ENCODE measurements around the gene NSMCE4A.
"Not testable (repeated sequence)": the region's sequence is repeated elsewhere in the genome, so short reads cannot be mapped to it uniquely, and the experiment has no call there.

The NSMCE4A gene, protein sequence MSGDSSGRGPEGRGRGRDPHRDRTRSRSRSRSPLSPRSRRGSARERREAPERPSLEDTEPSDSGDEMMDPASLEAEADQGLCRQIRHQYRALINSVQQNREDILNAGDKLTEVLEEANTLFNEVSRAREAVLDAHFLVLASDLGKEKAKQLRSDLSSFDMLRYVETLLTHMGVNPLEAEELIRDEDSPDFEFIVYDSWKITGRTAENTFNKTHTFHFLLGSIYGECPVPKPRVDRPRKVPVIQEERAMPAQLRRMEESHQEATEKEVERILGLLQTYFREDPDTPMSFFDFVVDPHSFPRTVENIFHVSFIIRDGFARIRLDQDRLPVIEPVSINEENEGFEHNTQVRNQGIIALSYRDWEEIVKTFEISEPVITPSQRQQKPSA

DNA sequence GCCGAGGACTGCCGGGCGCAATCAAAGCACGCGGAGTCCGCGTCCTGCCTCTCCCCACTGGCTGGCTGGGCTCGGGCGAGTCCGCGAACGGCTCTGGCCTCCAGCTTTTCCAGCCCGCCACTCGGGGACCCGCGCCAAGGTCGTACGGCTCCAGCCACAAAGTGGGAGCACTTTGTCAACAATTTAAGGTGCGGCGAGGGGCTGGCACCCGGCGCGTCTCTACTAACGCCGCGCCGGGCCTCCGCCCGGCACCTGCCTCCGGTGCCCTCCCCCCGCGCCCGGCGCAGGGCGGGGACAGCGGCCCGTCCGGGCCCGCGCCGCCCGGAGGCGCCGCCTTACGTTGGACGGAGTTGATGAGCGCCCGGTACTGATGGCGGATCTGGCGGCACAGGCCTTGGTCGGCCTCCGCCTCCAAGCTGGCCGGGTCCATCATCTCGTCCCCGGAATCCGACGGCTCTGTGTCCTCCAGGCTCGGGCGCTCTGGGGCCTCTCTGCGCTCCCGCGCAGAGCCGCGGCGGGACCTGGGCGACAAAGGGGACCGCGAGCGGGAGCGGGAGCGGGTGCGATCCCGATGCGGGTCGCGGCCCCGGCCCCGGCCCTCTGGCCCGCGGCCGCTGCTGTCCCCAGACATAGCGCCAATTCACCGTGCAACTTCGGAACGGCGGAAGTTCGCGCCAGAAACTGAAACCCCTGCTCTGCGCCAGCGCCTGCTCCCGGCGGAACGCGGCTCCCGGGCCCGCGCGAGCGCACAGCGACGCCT is at the start of gene NSMCE4A:
TSS of gene NSMCE4A (minus strand) at position 683 of the 760 bp plus-strand sequence. CDS start at position 631, 52 bp downstream.
- no peak for FAIRE-seq

DNA sequence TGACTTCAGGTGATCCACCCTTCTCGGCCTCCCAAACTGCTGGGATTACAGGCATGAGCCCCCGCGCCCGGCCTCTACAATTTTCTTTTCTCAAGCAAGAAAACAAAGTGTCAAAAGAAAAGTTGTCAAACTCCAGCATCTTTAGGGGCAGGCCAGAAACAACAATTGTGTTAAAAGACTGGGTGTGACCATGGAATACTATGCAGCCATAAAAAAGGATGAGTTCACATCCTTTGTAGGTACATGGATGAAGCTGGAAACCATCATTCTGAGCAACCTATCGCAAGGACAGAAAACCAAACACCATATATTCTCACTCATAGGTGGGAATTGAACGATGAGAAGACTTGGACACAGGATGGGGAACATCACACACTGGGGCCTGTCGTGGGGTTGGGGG is 48.2 kb upstream of the NSMCE4A start:
- not testable (repeated sequence) for FAIRE-seq

DNA sequence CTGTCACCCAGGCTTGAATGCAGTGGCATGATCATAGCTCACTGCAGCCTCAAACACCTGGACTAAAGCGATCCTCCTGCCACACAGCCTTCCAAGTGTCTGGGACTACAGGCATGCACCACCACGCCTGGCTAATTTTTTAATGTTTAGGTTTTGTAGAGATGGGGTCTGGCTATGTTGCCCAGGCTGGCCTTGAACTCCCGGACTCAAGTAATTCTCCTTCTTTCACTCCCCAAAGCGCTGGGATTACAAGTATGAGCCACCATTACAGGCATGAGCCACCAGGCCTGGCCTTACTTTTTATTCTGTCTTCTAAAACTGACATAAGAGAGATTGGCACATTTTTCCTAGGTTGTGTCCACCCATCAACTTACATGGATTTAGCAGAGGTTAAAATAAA is 47.3 kb upstream of the NSMCE4A start:
- no peak for FAIRE-seq

DNA sequence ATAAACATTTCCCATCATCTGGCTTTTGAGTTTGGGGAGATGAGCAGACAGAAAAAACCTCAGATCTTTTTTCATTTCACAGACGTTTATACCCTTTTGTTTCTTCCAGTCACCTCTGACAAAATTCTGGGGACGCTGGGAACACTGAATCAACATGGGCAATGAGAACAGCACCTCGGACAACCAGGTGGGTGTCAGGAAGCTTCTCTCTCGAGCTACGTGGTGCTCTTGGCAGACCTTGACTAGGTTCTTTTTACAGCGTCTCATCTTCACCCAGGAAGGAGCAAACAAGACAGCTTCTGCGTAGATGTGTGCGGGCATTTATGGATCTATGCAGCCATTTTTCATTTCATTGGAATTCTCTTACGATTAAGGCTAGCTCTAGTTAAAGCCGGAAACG is 46.8 kb upstream of the NSMCE4A start:
- FAIRE-seq = no peak

DNA sequence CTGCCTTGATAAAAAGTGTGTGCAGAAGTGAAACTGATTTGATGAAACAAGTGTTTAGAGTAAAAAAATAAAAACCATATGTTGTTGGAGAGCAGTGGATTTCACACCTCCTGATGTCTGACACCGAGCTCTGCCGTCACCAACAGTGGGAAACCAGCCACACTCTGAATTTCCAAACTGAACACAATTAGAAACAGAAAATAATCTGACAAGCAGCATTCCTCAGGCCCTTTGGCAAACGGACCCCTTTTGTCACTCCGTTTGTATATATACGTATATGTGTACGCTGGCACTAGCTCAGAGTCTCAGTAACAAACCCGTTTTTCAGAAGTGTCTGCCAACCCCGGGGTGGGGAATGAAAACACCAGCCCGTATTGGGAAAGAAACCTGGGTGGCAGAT is 46.4 kb upstream of the NSMCE4A start:
- no peak for FAIRE-seq

DNA sequence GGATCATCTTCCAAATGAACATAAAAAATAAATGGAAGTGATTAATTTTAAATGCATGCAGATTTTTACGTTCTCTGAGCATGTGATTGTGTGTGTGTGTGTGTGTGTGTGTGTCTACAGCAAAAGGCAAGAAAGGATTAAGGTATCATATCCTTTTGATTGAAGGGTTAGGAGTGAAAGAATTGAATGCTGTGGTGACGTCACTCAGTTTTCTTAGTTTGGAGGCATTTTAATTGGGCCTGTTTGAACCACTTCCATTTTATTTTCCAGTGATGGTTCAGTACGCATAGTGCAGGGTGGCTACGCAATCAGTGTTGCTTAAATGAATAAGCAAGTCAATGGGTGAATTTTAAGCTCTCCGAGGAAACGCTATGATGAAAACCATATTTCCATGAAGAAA is 45.2 kb upstream of the NSMCE4A start:
- FAIRE-seq = no peak

DNA sequence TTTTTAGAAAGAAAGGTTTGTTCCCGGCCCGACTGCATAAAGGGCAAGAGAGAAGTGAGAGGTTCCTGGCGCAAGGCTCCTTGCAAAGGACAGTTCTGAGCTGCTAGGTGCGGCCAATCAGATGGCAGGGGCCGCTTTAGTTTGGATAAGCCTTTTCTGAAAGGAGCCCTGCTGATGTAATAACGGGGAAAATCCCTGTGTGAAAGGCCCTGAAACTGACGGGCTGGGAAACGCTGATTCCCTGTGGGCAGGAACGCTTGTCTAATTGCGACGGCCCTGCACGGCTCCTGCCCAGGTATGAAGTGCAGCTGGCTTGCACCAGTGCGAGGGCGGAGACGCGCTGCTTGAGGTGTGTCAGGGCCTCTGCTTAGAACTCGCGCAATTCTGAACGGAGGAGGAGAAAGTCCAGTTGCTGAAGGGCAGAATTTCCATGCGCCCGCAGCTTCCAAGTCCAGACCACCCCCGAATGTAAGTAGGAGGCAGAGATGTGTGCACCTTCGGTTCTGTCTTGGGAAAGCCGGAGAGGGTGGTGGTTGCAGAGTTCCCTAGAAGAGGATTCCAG is 44.5 kb upstream of the NSMCE4A start:
- no peak for FAIRE-seq

DNA sequence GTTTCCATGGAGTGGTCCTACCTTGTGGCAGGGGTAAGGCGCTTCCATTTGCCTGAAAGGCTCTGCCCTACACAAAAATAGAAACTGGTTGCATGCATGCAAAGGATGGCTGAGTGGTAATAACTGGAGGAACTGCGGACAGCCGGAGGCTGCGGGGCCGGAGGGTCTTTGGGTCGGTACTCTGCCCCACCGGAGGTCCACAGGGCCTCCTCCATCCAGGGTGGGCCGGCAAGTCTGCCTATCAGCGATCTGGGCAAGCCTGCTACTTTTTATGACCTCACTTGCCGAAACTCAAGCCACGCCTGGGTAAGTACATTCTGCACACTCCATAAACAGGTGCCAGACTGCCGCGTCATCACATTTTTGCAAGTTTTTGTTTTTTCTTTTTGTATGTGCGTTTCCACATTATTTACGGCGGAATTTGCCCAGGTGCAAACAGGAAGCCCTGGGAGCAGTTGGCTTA is 44.0 kb upstream of the NSMCE4A start:
- no peak for FAIRE-seq

DNA sequence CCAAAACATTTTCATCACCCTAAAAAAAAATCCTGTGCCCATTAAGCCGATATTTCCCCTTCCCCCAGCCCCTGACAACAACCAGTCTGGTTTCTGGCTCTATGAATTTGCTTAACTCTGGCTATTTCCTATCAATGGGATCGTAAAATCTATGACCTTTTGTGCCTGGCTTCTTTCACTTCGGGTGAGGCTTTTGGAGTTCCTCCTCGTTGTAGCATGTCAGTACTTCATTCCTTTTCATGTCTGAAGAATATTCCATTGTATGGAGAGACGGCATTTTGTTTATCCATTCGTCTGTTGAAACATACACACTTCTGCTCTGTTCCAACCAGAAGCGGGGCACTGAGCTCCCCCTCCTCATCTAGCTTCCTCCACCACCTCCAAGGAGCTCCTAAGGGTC is 43.5 kb upstream of the NSMCE4A start:
- no peak for FAIRE-seq

DNA sequence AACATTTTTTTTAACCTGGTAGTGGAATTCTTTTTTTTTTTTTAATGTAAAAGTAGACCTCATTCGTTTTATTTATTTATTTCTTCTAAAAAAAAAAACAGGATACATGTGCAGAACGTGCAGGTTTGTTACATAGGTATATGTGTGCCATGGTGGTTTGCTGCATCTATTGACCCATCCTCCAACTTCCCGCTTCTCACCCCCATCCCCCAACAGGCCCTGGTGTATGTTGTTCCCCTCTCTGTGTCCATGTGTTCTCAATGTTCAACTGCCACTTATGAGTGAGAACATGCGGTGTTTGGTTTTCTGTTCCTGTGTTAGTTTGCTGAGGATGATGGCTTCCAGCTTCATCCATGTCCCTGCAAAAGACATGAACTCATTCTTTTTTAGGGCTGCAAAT is 42.9 kb upstream of the NSMCE4A start:
- FAIRE-seq = not testable (repeated sequence)

DNA sequence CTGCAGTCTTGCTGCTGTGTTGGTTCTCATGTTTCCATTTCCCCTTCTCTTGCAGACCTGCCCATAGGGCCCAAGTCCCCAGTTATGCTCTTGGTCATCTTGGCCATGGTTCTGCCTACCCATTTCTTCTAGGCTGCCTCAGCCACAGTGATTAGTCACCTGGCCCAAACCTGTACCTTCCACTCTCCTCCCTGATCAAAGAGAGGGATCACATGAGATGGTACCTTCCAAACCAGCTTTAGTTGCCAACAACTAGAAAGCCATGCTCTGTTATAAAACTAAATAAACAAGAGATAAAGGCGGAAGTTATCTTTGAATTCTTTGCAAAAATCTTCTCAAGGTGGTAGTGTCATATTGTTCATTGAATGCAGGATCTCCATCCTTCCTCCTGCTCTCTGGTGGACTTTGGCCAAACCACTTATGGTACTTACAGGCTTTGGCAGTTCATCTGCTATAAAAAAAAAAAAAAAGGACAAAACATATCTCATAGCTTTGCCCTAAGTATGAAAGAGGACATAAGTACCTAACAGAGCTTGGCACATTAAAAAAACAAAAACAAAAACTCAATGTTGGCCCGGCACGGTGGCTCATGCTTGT is 39.7 kb upstream of the NSMCE4A start:
- no peak for FAIRE-seq

DNA sequence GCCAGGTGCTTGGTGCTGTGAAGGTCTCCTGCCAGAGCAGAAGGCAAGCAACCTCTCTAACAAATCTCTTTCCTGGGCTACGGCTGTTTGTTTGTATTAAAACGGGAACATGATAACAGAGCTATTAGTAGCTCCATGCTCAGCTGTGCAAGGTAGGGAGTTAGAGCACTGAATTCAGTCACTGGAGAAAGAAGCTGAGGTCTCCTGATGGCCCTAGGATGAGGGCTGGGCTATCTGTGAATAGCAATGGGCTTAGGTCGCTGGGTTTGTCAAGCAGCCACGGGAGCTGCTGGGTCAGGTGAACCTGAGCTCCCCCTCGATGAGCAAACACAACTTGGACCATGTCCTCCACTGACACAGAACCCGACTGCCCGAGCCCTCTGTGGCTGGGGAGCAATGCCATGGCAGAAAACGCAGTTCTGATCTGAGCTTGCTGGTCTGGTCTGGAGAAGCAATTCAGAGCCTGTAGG is 38.3 kb upstream of the NSMCE4A start:
- FAIRE-seq = no peak

DNA sequence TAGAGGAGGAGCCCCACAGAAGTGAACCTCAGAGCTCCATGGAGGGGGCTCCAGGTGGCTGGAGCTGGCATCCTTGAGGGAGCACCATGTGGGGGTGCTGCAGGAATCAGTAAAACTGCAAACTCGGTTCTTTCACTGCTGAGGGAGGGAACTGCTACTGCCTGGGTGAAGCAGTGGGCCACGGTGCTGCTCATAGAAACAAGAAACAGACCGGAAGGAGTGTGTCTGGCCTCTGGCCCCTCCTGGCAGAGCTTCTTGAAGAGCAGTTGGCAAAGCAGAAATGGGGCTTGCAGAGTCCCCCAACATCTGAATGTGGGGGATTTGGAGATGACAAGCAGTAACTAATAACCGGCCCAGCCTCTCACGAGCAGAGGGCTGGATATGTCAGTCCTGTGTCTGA is 37.7 kb upstream of the NSMCE4A start:
- FAIRE-seq = no peak

DNA sequence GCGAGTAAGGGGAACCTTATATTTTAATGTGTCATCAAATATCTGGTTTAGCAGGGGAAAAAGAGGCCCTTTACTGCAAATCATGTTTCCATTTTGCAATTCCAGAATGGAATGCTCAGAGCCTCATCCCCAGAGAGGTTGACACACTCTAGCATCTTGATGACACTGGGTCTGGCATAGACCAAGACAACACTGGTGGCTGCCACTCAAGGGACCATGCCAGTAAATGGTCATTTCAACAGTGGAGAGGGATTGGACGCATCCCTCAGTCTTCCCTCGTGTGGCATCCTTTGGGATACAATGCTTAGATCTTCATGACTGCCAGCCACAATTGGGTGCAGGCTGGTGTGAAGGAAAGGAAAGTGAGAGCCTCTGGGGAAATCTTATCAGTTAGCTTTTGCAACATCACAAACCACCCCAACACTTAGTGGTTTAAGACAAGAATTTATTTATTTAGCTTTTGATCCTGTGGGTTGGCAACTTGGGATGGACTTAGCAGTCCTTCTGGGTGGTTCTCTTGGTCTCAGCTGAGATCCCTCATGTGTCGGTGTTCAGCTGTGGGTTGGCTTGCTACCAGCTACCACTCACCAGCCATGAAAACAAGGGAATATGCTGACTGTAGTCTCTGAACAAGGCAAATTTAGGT is 35.5 kb upstream of the NSMCE4A start:
- FAIRE-seq = no peak

DNA sequence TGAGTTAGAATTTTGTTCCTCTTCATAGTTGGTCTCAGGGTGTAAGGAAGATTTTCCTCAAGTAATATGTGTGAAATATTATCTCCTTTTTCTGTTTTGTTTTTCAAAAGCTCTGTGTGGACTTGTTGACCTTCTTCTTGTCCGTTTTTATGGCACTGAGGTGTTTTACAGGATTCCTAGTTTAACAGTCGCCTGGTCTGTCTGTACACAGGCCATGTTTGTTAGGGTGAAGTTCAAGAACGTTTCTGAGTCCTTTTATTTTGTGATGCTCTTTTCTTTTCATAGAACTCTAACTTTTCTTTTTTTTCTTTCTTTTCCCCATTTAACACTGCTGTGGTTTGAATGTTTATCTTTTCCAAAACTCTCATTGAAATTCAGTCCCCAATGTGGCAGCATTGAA is 32.4 kb upstream of the NSMCE4A start:
- FAIRE-seq = no peak

DNA sequence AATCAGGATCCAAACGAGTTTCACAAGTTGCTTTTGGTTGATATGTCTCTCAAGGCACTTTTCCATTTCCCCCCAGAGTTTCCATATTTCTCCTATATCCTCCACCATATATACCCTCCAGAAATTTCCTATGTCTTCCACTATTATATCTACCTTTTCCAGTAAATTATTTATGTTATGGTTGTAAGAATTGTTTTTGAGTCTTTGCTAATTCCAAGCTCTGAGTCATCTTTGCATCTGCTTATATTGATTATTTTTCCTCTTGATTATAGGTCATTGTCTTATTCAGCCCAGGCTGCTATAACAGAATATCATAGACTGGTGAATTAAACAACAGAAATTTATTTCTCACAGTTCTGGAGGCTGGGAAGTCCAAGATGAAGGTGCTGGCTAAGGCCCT is 26.7 kb upstream of the NSMCE4A start:
- FAIRE-seq = no peak

DNA sequence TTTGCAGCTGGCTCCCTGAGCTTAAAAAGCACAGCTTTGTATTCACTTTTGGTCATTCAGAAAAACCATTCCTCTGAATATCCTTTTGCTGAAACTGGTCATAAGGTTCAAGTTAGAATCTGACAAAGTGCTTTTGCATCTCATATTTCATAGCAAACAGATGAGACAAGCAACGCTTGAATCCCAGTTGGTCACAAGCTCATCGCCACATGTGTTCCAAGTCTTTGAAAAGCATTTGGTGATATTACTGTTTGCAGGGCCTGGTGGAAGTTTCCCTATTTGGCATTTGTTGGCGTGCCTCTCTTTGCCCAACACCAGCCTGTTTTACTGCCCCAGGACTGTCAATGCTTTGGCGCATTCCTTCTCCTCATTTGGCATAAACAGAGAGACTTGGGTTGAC is 24.3 kb upstream of the NSMCE4A start:
- no peak for FAIRE-seq

DNA sequence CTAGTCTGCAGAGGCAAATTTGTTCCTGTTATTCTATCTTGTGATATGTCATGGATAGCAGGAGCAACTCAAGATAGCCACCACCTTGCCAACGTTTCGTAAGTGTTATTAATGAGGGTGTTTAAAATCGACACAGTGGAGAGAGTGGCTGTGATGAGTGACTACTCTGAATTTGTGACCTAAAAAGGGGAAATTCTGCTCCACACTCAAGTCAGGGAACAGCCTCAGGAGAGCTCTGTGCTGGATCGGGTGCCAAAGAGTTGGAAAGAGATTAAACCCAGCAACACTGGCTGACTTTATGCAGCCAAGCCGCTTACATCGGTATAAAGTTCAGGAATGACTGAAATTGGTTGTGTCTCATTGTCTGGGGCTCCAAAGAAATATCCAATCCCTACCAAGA is 23.4 kb upstream of the NSMCE4A start:
- FAIRE-seq = no peak

DNA sequence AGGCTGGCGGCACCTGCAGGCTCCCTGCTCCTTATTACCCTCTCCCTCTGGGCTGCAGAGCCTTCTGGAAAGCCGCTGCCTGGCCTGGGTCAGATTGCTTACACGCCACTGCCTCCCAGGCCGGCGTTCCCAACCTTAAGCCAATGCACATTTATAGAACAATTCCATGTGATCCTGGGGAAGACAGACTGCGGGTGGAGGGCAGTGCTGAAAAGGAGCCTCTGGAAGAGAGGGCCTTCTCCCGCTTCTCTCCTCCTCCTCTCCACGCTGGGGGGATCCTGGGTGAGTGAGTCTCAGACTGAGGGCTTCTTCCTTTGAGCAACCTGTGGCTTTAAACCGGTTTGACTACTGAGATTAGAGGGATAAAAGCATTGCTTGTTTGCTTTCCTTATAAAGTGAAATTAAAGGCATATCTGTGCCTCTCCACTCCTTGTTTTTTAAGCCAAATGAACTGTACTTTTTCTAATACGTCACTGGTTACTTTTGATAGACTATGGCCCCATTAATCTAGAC is 19.5 kb upstream of the NSMCE4A start:
- no peak for FAIRE-seq

DNA sequence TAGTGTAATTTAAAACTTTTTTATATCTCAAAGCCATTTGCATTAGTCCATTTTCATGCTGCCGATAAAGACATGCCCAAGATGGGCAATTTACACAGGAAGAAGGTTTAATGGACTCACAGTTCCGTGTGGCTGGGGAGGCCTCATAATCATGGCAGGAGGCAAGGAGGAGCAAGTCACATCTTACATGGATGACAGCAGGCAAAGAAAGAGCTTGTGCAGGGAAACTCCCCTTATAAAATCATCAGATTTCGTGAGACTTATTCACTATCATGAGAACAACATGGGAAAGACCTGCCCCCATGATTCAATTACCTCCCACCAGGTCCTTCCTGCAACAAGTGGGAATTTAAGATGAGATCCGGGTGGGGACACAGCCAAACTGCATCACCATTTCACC is 16.7 kb upstream of the NSMCE4A start:
- FAIRE-seq = not testable (repeated sequence)

DNA sequence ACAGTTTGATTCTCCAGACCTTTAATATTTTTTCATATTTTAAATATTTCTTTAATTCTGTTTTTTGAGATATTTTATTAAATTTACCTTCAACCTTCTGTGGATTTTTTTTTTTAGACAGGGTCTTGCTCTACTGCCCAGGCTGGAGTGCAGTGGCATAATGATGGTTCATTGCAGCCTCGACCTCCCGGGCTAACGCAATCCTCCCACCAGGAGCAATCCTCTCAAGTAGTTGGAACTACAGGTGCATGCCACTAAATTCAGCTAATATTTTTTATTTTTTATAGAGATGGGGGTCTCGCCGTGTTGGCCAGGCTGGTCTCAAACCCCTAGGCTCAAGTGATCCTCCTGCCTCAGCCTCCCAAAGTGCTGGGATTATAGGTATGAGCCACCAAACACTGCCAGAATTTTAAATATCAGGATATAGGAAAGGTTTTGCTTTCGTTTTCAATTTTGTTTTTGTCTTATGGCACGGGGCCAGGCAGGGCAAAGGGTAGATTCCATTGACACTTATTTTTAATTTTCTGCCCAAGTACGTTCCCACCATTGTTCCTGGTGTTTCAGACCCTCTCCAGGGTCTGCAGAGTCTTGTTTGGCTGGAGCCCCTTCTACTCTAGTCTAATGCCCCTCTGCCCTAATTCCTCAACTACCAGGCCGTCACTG is 15.1 kb upstream of the NSMCE4A start:
- no peak for FAIRE-seq

All from colon (tissue), 2 donors.